Mesendoderm (in vitro differentiated cells): Measurements from ENCODE around the gene NHEJ1.

Experiments used
- DNase-seq: peaks from one replicate; pipeline ENCODE4 v3.0.0; 2013
- H2AK5ac ChIP-seq: 2 replicates; pipeline ENCODE4 v1.6.1; 2013; ENCODE audit warnings: low read length, inconsistent platforms
- H2BK120ac ChIP-seq: 2 replicates; pipeline ENCODE4 v1.6.1; 2013; ENCODE audit warnings: low read depth, mild to moderate bottlenecking, low read length, moderate library complexity, mixed read lengths
- H2BK15ac ChIP-seq: replicated peaks from 2 replicates; pipeline ENCODE4 v1.6.1; 2013; ENCODE audit warnings: low read depth, mild to moderate bottlenecking, moderate library complexity
- H2BK5ac ChIP-seq: 2 replicates; pipeline ENCODE4 v1.6.1; 2013; ENCODE audit warnings: low read length, inconsistent platforms
- H3K18ac ChIP-seq: 2 replicates; pipeline ENCODE4 v1.6.1; 2013; ENCODE audit warnings: mild to moderate bottlenecking, low read length, mixed read lengths
- H3K23ac ChIP-seq: one replicate; pipeline ENCODE4 v1.6.1; 2013; ENCODE audit warnings: low read length
- H3K27ac ChIP-seq: 2 replicates; pipeline ENCODE4 v1.5.1; 2013; ENCODE audit warnings: low read depth, mild to moderate bottlenecking, inconsistent platforms, low read length, moderate library complexity
- H3K27me3 ChIP-seq: 2 replicates; pipeline ENCODE4 v1.6.1; 2013; ENCODE audit warnings: low read length, control low read depth, mild to moderate bottlenecking, inconsistent platforms; ENCODE audit not compliant: insufficient read depth, poor library complexity
- H3K36me3 ChIP-seq: 2 replicates; pipeline ENCODE4 v1.6.1; 2013; ENCODE audit warnings: low read length, inconsistent platforms; ENCODE audit not compliant: control insufficient read depth, insufficient read depth
- H3K4ac ChIP-seq: one replicate; pipeline ENCODE4 v1.6.1; 2013; ENCODE audit warnings: low read depth, mild to moderate bottlenecking, low read length, moderate library complexity
- H3K4me1 ChIP-seq: 2 replicates; pipeline ENCODE4 v1.6.1; 2013; ENCODE audit warnings: low read depth, low read length, inconsistent platforms; ENCODE audit not compliant: control insufficient read depth
- H3K4me2 ChIP-seq: 2 replicates; pipeline ENCODE4 v1.6.1; 2013; ENCODE audit warnings: low read length
- H3K4me3 ChIP-seq: 2 replicates; pipeline ENCODE4 v1.5.1; 2013; ENCODE audit warnings: mild to moderate bottlenecking, low read length
- H3K56ac ChIP-seq: one replicate; pipeline ENCODE4 v1.6.1; 2013; ENCODE audit warnings: low read length
- H3K79me1 ChIP-seq: 2 replicates; pipeline ENCODE4 v1.6.1; 2013; ENCODE audit warnings: low read length, inconsistent platforms
- H3K79me2 ChIP-seq: 2 replicates; pipeline ENCODE4 v1.6.1; 2013; ENCODE audit warnings: mild to moderate bottlenecking, low read length; ENCODE audit not compliant: control insufficient read depth, insufficient read depth
- H3K9ac ChIP-seq: 2 replicates; pipeline ENCODE4 v1.6.1; 2013; ENCODE audit warnings: low read length, inconsistent platforms
- H4K5ac ChIP-seq: one replicate; pipeline ENCODE4 v1.6.1; 2013; ENCODE audit warnings: low read length
- H4K8ac ChIP-seq: one replicate; pipeline ENCODE4 v1.6.1; 2013; ENCODE audit warnings: low read depth, mild to moderate bottlenecking, control low read depth, low read length, moderate library complexity
- WGBS: extraction: QIAGEN DNeasy Blood & Tissue Kit; methylation state at CpG from one replicate; pipeline ENCODE4 v1.1.7; 2013; ENCODE audit warnings: low lambda C conversion rate, missing lambda C conversion rate; ENCODE audit not compliant: insufficient coverage; ENCODE audit errors: extremely low coverage; 5-methylcytosine and 5-hydroxymethylcytosine counted together

Gene NHEJ1

DNA sequence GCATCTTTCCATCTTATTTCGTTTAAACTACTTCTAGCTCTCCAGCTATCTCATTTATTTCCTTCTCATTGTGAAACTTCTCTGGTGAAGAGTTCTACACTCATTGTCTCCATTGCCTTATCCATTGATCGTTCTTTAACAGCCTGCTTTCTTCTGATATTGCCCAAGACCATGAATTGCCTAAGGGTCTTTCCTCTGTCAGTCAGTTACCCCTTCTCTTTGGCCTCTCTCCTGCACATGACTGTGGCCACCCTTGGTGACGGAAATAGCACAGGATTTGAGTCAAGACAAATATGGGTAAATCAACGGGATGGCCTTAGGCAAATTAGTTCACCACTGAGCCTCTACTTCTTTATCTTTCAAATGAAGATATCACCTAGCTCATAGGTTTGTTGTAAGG is 26.6 kb downstream of the NHEJ1 start:
- Histone ChIP-seq H3K36me3 (no peaks in the 10 kb centered on the region), H3K79me2 (no peaks in the 10 kb centered on the region), H3K56ac (no peak overlapping the region), H3K23ac (no peak overlapping the region), H2BK120ac (no peak overlapping the region), H3K18ac (no peak overlapping the region), H3K9ac (no peak overlapping the region), H4K8ac (no peak overlapping the region), H3K4me1 (no peaks in the 10 kb centered on the region), H3K27ac (no peak overlapping the region), H3K4me3 (no peak overlapping the region), H4K5ac (no peak overlapping the region), H3K79me1 (no peaks in the 10 kb centered on the region), H3K27me3 (no peaks in the 10 kb centered on the region), H3K4me2 (no peak overlapping the region), H3K4ac (no peak overlapping the region), H2BK5ac (no peak overlapping the region), H2BK15ac (no peak overlapping the region), H2AK5ac (no peak overlapping the region)
- WGBS: no CpG with 5 or more reads among the region's 4 CpGs
- peak; percentile 38 for DNase-seq

DNA sequence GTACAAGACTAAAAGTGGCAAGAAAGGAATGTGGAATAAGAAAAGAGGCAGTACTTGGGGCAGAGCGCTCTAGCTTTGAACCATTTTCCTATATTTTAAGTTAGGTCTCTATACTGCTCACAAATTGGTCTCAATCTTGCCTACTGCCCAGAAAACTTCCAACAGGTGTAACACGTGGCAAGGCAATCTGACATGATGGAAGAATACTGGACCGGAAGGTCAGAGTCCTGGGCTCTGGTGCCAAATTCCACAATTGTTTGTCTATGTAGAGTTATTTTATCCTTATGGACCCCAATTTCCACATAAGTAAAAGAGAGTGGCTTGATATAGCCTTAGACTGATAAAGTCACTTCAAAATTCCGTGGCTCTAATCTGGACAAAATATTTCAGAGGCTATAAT is 28.9 kb downstream of the NHEJ1 start:
- H3K4me2 ChIP-seq: no peak overlapping the region
- no peak overlapping the region for H2BK120ac ChIP-seq
- no peak overlapping the region for H3K27ac ChIP-seq
- H3K23ac ChIP-seq: no peak overlapping the region
- H3K4ac ChIP-seq: no peak overlapping the region
- H2AK5ac ChIP-seq: no peak overlapping the region
- H4K8ac ChIP-seq: no peak overlapping the region
- H3K18ac ChIP-seq: no peak overlapping the region
- H2BK15ac ChIP-seq: no peak overlapping the region
- DNase-seq: no peak
- no peaks in the 10 kb centered on the region for H3K79me2 ChIP-seq
- H4K5ac ChIP-seq: no peak overlapping the region
- no CpG with 5 or more reads among the region's 4 CpGs for WGBS
- H3K4me1 ChIP-seq: no peaks in the 10 kb centered on the region
- no peaks in the 10 kb centered on the region for H3K79me1 ChIP-seq
- no peaks in the 10 kb centered on the region for H3K36me3 ChIP-seq
- H3K9ac ChIP-seq: no peak overlapping the region
- no peak overlapping the region for H2BK5ac ChIP-seq
- no peak overlapping the region for H3K4me3 ChIP-seq
- no peak overlapping the region for H3K56ac ChIP-seq
- H3K27me3 ChIP-seq: no peaks in the 10 kb centered on the region

GRCh38 chr2:219131327-219131726 is 29.3 kb downstream of the NHEJ1 start:
- no peak overlapping the region for H3K4ac ChIP-seq
- H3K4me2 ChIP-seq: no peak overlapping the region
- H3K27ac ChIP-seq: no peak overlapping the region
- DNase-seq: no peak
- no peak overlapping the region for H3K18ac ChIP-seq
- H3K56ac ChIP-seq: no peak overlapping the region
- H2BK5ac ChIP-seq: no peak overlapping the region
- H2AK5ac ChIP-seq: no peak overlapping the region
- no CpG with 5 or more reads among the region's 3 CpGs for WGBS
- no peaks in the 10 kb centered on the region for H3K79me2 ChIP-seq
- H3K36me3 ChIP-seq: no peaks in the 10 kb centered on the region
- H2BK120ac ChIP-seq: no peak overlapping the region
- no peak overlapping the region for H3K4me3 ChIP-seq
- H4K5ac ChIP-seq: no peak overlapping the region
- no peak overlapping the region for H3K23ac ChIP-seq
- no peak overlapping the region for H3K9ac ChIP-seq
- H4K8ac ChIP-seq: no peak overlapping the region
- H3K4me1 ChIP-seq: no peaks in the 10 kb centered on the region
- no peaks in the 10 kb centered on the region for H3K27me3 ChIP-seq
- H3K79me1 ChIP-seq: no peaks in the 10 kb centered on the region
- H2BK15ac ChIP-seq: no peak overlapping the region

- WGBS: no CpG with 5 or more reads among the region's 16 CpGs
Observed at GRCh38 chr2:219129589-219129988, 31.0 kb downstream of the NHEJ1 start.

GRCh38 chr2:219128396-219128795 is 32.2 kb downstream of the NHEJ1 start:
- Histone ChIP-seq H4K5ac (no peak overlapping the region), H3K79me1 (no peaks in the 10 kb centered on the region), H3K4me2 (no peak overlapping the region), H3K56ac (no peak overlapping the region), H3K18ac (no peak overlapping the region), H3K27ac (peak overlapping the region; percentile 50), H3K4ac (no peak overlapping the region), H2BK120ac (no peak overlapping the region), H3K4me1 (no peaks in the 10 kb centered on the region), H3K79me2 (no peaks in the 10 kb centered on the region), H3K4me3 (no peak overlapping the region), H2BK5ac (no peak overlapping the region), H3K9ac (no peak overlapping the region), H2AK5ac (no peak overlapping the region), H3K36me3 (no peaks in the 10 kb centered on the region), H3K27me3 (no peaks in the 10 kb centered on the region), H4K8ac (no peak overlapping the region), H2BK15ac (no peak overlapping the region), H3K23ac (no peak overlapping the region)
- DNase-seq: peak; percentile 32
- WGBS: no CpG with 5 or more reads among the region's 7 CpGs

More at GRCh38 chr2:219129589-219129988, 31.0 kb downstream of the NHEJ1 start:
- Histone ChIP-seq H2BK120ac (no peak overlapping the region), H3K36me3 (no peaks in the 10 kb centered on the region), H2BK5ac (no peak overlapping the region), H3K4me3 (no peak overlapping the region), H4K5ac (no peak overlapping the region), H2AK5ac (no peak overlapping the region), H4K8ac (no peak overlapping the region), H3K23ac (no peak overlapping the region), H3K79me1 (no peaks in the 10 kb centered on the region), H3K79me2 (no peaks in the 10 kb centered on the region), H3K56ac (no peak overlapping the region), H3K9ac (no peak overlapping the region), H3K4me1 (no peaks in the 10 kb centered on the region), H3K4ac (no peak overlapping the region), H3K27me3 (no peaks in the 10 kb centered on the region), H3K27ac (no peak overlapping the region), H3K4me2 (no peak overlapping the region), H2BK15ac (no peak overlapping the region), H3K18ac (no peak overlapping the region)
- DNase-seq: no peak

GRCh38 chr2:219127037-219127635 is 33.5 kb downstream of the NHEJ1 start:
- Histone ChIP-seq H2BK15ac (no peak overlapping the region), H3K4me3 (no peak overlapping the region), H3K4me1 (no peaks in the 10 kb centered on the region), H2AK5ac (no peak overlapping the region), H2BK5ac (no peak overlapping the region), H3K27ac (peak overlapping the region; percentile 23), H4K5ac (no peak overlapping the region), H3K79me1 (no peaks in the 10 kb centered on the region), H3K27me3 (no peaks in the 10 kb centered on the region), H3K79me2 (no peaks in the 10 kb centered on the region), H3K18ac (no peak overlapping the region), H3K36me3 (no peaks in the 10 kb centered on the region), H4K8ac (no peak overlapping the region), H3K9ac (no peak overlapping the region), H3K56ac (no peak overlapping the region), H3K4ac (no peak overlapping the region), H2BK120ac (no peak overlapping the region), H3K4me2 (no peak overlapping the region), H3K23ac (no peak overlapping the region)
- no CpG with 5 or more reads among the region's 2 CpGs for WGBS
- DNase-seq: peak; percentile 31
